ENCODE data around the gene ARHGAP40. TPM values are rescaled to one million over a fixed set of nuclear protein-coding genes. Genes with fewer than 3 reads are reported as not detected.
A peak's percentile ranks its signal among the peaks of the same experiment; 100 is the strongest.

ARHGAP40 gene
- total RNA-seq, result not detected
- long read RNA-seq, donor 1, result 0 reads
- long read RNA-seq, donor 2, result 0 reads

- ATAC-seq (peak; percentile 63), DNase-seq (peak in 1 of 3 donors; percentile 10)
- no peak for TF ChIP-seq CTCF (IDR thresholded peaks at IDR 0.05)
- H3K4me3 ChIP-seq, result no peak within 1 kb of the TSS
- intact Hi-C loops (cut with DNase I, micrococcal nuclease), result no loop called here
- no peaks in the 10 kb centered on the region for H3K9me3 ChIP-seq
- H3K4me1 ChIP-seq (ENCODE audit: low read depth), result peaks cover 5% of the 10 kb centered on the region
- no peaks in the 10 kb centered on the region for H3K36me3 ChIP-seq (ENCODE audit: low read depth)
Measured at GRCh38 chr20:38601216-38602184, at the start of gene ARHGAP40. ARHGAP40 (plus strand) TSS chr20:38601809.

DNA sequence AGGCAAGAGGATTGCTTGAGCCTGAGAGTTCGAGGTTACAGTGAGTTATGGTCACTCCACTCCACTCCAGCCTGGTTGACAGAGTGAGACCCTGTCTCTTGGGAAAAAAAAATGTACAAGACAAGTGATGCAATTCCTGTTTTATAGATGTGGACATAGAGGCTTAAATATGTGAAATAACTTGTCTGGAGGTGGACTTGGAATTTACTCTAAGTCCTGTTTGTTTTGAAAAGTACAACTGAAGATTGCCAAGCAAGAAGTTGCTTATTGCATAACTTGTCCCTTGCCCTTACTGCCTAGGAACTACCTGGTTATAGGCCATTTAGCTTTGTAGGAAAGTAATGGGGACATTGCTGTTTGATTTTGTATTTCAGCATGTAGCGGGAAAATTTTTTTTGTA, 46.6 kb upstream of the ARHGAP40 start:
- ATAC-seq (no peak), DNase-seq (no peak)
- TF ChIP-seq CTCF (IDR thresholded peaks at IDR 0.05), result no peak
- H3K4me3 ChIP-seq, result no peak overlapping the region
- intact Hi-C loops (cut with DNase I, micrococcal nuclease), result no loop called here
- no peaks in the 10 kb centered on the region for H3K4me1 ChIP-seq (ENCODE audit: low read depth)
- H3K36me3 ChIP-seq (ENCODE audit: low read depth), result peaks cover 5% of the 10 kb centered on the region
- no peaks in the 10 kb centered on the region for H3K9me3 ChIP-seq

GRCh38 chr20:38555395-38555794, 46.2 kb upstream of the ARHGAP40 start:
- Histone ChIP-seq H3K4me3 (no peak overlapping the region), H3K36me3 (ENCODE audit: low read depth) (peaks cover 5% of the 10 kb centered on the region), H3K9me3 (no peaks in the 10 kb centered on the region), H3K4me1 (ENCODE audit: low read depth) (no peaks in the 10 kb centered on the region)
- DNase-seq (no peak), ATAC-seq (no peak)
- intact Hi-C loops (cut with DNase I, micrococcal nuclease), result no loop called here
- TF ChIP-seq CTCF (IDR thresholded peaks at IDR 0.05), result no peak

GRCh38 chr20:38557174-38557573, 44.4 kb upstream of the ARHGAP40 start:
- Histone ChIP-seq H3K4me1 (ENCODE audit: low read depth) (no peaks in the 10 kb centered on the region), H3K4me3 (no peak overlapping the region), H3K36me3 (ENCODE audit: low read depth) (peaks cover 5% of the 10 kb centered on the region), H3K9me3 (no peaks in the 10 kb centered on the region)
- intact Hi-C loops (cut with DNase I, micrococcal nuclease), result no loop called here
- TF ChIP-seq CTCF (IDR thresholded peaks at IDR 0.05), result no peak
- ATAC-seq (no peak), DNase-seq (no peak)

GRCh38 chr20:38558596-38559360, 42.8 kb upstream of the ARHGAP40 start:
- intact Hi-C loops (cut with DNase I, micrococcal nuclease), result no loop called here
- H3K4me3 ChIP-seq, result no peak overlapping the region
- H3K36me3 ChIP-seq (ENCODE audit: low read depth), result peaks cover 5% of the 10 kb centered on the region
- H3K9me3 ChIP-seq, result no peaks in the 10 kb centered on the region
- TF ChIP-seq CTCF (IDR thresholded peaks at IDR 0.05), result no peak
- ATAC-seq (no peak), DNase-seq (no peak)
- no peaks in the 10 kb centered on the region for H3K4me1 ChIP-seq (ENCODE audit: low read depth)

Measured in mucosa of descending colon (tissue), 3 donors.